DMS153 (cell line): Measurements from ENCODE around the gene SLC12A7.
"Not testable (repeated sequence)": the region's sequence is repeated elsewhere in the genome, so short reads cannot be mapped to it uniquely, and the experiment has no call there.

ENCODE experiments used
- DNase-seq: peaks from one replicate; lab custom pipeline; 2025; lab: John Stamatoyannopoulos, UW

Gene SLC12A7

GRCh38 chr5:1095990-1096363 is 15.9 kb downstream of the SLC12A7 start:
- DNase-seq: no peak

GRCh38 chr5:1095302-1095989 is 16.4 kb downstream of the SLC12A7 start:
- no peak for DNase-seq

- no peak for DNase-seq
These were observed 17.1 kb downstream of the SLC12A7 start for GRCh38 chr5:1094670-1095190.

DNA sequence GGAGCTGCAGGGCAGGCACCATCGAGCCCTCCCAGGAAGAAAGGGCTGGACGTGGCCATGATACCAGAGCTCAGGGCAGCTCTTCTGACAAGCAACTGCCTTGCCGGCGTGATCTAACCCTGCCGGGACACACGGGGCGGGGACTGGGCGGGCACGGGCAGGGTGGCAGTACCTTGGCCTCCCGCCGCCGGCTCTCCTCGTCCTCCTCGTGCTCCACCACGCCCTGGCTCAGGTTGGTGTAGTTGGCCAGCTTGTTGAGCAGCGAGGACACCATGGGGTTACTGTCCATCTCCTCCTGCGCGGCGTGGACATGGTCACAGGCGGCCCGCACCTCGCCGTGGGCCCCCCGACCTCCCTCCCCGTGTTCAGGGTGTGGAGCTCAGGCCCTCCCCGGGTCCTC is 18.5 kb downstream of the SLC12A7 start:
- no peak for DNase-seq

DNA sequence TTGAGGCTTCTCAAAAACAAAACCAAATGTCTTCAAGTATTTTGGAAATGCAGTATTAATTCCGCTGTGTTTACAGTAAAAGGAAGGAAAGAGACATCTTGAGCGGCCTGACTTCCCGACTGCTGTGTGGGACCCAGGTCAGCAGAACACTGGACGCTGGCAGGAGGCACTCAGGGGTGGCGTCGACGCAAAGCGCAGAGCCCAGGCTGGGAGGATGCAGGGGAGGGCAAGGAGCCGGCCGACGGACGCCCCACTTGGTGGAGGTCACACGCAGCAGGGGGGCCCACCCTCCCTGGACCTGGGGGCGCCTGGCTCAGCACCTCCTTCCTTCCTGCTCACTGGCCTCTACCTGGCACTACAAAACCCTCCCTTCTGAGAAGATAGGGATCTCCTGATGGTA is 19.7 kb downstream of the SLC12A7 start:
- no peak for DNase-seq

- DNase-seq: no peak
These were observed 20.2 kb downstream of the SLC12A7 start for GRCh38 chr5:1091632-1092031.

- no peak for DNase-seq
These were observed 21.3 kb downstream of the SLC12A7 start for GRCh38 chr5:1090538-1090937.

DNA sequence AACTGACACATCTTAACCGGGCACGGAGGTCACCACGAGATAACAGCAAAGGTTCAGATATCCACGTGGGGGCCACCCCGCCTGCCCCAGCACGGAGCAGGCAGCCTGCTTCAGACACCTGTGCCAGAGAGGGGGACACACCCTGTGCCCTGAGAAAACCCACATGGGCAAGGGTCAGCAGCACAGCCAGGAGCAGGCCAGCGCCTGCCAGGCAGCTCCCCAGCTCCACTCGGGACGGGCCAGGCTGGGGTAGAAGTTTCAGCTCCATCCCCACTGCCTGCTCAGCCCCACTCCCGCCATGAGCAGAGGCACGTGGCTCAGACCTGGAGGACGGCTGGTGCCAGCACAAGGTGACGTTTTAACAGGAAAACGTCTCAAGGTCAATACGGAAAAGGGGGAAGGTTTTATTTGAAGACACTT is 22.2 kb downstream of the SLC12A7 start:
- no peak for DNase-seq

GRCh38 chr5:1089146-1089545 is 22.7 kb downstream of the SLC12A7 start:
- DNase-seq: no peak

DNA sequence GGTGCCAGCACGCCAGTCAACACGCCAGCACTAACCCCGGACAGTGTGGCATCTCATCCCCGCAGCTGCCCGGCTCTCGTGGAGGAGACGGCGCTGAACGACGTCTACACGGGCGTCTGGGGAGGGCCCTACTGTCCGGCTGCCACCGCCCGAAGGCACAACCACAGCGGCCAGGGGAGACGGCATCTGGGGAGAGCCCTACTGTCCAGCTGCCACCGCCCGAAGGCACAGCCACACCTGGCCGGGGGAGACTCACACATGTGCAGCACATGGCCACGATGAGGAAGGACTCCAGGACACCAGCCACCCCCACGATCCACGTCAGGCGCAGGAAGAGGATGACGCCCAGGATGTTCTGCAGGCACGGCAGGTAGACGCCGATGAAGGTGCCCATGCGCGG is 23.1 kb downstream of the SLC12A7 start:
- no peak for DNase-seq

GRCh38 chr5:1088031-1088430 is 23.8 kb downstream of the SLC12A7 start:
- DNase-seq: no peak

- DNase-seq: no peak
These were observed 24.4 kb downstream of the SLC12A7 start for GRCh38 chr5:1087428-1087827.

DNA sequence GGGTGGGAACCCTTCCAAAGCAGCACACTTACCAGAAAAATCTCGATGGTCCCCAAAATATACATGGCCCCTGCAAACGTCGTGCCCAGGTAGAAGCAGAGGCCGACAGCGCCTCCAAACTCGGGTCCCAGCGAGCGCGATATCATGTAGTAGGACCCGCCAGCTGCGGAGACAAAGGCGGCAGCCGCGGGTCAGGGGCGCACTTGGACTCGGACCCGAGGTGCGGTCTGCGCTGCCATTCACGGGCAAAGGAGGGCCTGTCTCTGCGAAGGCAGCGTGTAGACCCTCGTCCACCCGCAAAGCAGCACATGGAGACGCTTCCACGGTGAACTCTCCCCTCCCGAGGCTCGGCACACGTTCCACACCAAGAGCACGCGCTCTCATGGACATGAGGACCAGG is 25.0 kb downstream of the SLC12A7 start:
- no peak for DNase-seq

GRCh38 chr5:1086137-1086536 is 25.7 kb downstream of the SLC12A7 start:
- no peak for DNase-seq

DNA sequence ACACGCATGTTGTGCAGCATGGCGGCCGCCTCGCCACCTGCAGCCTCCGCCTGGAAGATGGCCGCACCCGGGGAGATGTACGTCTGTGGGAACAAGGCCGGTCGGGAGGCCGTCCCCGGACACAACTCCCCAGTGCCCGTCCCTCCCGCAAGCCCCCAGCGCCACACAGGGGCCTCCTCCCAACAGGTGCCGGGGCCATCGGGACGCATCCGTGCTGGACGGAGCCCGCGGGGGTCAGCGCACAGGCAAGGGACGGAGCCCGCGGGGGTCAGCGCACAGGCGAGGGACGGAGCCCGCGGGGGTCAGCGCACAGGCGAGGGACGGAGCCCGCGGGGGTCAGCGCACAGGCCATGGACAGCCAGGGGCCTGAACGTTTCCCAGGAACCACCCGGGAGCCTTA is 26.5 kb downstream of the SLC12A7 start:
- DNase-seq: no peak

- no peak for DNase-seq
These were observed 27.8 kb downstream of the SLC12A7 start for GRCh38 chr5:1083823-1084605.

GRCh38 chr5:1083026-1083425 is 28.8 kb downstream of the SLC12A7 start:
- not testable (repeated sequence) for DNase-seq

- DNase-seq: no peak
These were observed 30.3 kb downstream of the SLC12A7 start for GRCh38 chr5:1081519-1081918.

GRCh38 chr5:1080432-1080831 is 31.4 kb downstream of the SLC12A7 start:
- no peak for DNase-seq

GRCh38 chr5:1079961-1080360 is 31.9 kb downstream of the SLC12A7 start:
- DNase-seq: no peak

GRCh38 chr5:1079486-1079885 is 32.4 kb downstream of the SLC12A7 start:
- no peak for DNase-seq

GRCh38 chr5:1078851-1079250 is 33.0 kb downstream of the SLC12A7 start:
- no peak for DNase-seq

- DNase-seq: no peak
These were observed 33.7 kb downstream of the SLC12A7 start for GRCh38 chr5:1078206-1078605.
